HUES64 (cell line): ENCODE results near the gene TPRA1.
A peak's percentile ranks its signal among the peaks of the same experiment; 100 is the strongest.
"Not testable (repeated sequence)": the region's sequence is repeated elsewhere in the genome, so short reads cannot be mapped to it uniquely, and the experiment has no call there.

Source experiments
- H3K27ac ChIP-seq: 2 replicates; pipeline ENCODE4 v1.7.0; 2013; ENCODE audit warnings: low read depth, low read length, inconsistent platforms
- H3K27me3 ChIP-seq: 2 replicates; pipeline ENCODE4 v1.6.1; 2013; ENCODE audit warnings: mild to moderate bottlenecking, low read length; ENCODE audit not compliant: insufficient read depth
- H3K36me3 ChIP-seq: 2 replicates; pipeline ENCODE4 v1.6.1; 2013; ENCODE audit warnings: mild to moderate bottlenecking, low read length; ENCODE audit not compliant: insufficient read depth
- H3K4me1 ChIP-seq: 2 replicates; pipeline ENCODE4 v1.6.1; 2013; ENCODE audit warnings: mild to moderate bottlenecking, low read length, moderate library complexity; ENCODE audit not compliant: insufficient read depth
- H3K4me3 ChIP-seq: 2 replicates; pipeline ENCODE4 v1.5.1; 2013; ENCODE audit warnings: mild to moderate bottlenecking, low read length, moderate library complexity
- H3K9ac ChIP-seq: 2 replicates; pipeline ENCODE4 v1.6.1; 2013; ENCODE audit warnings: mild to moderate bottlenecking, low read depth, low read length
- H3K9me3 ChIP-seq: 2 replicates; pipeline ENCODE4 v1.6.1; 2013; ENCODE audit warnings: low read depth, low read length; ENCODE audit not compliant: insufficient read depth
- whole genome bisulfite sequencing: fragments of 150-250, 120-280 bp; methylation state at CpG from one replicate; pipeline ENCODE4 v1.1.7; 2013; ENCODE audit warnings: missing lambda C conversion rate; 5-methylcytosine and 5-hydroxymethylcytosine counted together

The TPRA1 gene

DNA sequence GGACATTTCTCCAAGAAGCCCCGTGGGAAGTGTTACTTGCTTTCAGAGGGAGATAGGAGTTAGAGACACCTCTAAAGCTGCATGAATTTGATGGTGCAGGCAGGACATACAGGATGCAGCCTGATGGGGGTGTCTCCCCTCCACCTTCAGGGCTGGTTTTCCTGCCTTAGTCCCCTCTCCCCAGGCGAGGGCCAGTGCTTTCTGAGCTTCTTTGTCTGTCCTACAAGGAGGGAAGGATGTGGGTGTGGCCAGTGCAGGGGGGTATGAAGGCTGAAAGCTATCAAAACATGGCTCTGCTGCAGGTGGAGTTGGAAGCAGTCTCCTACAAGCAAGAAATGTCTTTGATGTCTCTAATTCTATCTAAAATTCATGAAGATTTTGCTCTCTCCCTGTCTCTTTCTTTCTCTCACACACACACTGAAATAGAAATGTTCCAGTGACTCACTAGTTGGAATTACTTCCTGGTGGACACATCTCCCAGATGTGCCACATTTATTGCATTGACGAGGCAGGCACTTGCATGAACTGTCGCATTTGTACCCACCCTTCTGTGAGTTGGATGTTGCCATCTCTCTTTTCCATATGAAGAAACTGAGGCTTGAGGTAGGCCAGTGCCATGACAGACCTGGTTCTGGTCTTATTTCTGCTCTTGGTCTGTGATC is 24.5 kb upstream of the TPRA1 start:
- Histone ChIP-seq H3K36me3 (peaks cover 97% of the 10 kb centered on the region), H3K4me3 (no peak overlapping the region), H3K4me1 (no peaks in the 10 kb centered on the region), H3K27ac (no peak overlapping the region), H3K9me3 (no peaks in the 10 kb centered on the region), H3K27me3 (no peaks in the 10 kb centered on the region), H3K9ac (no peak overlapping the region)
- WGBS, result 92% methylated on average over 4 of the region's 4 CpGs

DNA sequence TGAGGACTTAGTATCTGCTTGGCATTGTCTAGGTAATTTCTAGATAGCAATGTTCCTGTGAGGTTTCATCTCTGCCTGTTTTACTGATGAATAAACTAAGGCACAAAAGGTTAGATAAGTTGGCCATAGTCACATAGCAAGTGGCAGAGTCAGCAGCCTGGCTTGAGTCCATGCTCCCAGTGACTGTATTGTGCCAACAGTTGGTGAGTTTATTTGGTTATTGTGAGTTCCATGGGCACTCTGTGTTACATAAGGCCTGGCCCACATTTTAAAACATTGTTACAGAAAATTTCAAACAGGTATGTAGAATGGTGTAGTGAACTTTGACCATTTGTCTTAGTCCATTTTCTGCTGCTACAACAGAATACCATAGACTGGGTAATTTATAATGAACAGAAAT is 22.9 kb upstream of the TPRA1 start:
- Histone ChIP-seq H3K27me3 (no peaks in the 10 kb centered on the region), H3K9ac (0 out of 2 replicates have a peak overlapping the region, but pooled peaks have one; percentile 10), H3K4me3 (no peak overlapping the region), H3K4me1 (no peaks in the 10 kb centered on the region), H3K27ac (no peak overlapping the region), H3K36me3 (peaks cover 96% of the 10 kb centered on the region), H3K9me3 (no peaks in the 10 kb centered on the region)

DNA sequence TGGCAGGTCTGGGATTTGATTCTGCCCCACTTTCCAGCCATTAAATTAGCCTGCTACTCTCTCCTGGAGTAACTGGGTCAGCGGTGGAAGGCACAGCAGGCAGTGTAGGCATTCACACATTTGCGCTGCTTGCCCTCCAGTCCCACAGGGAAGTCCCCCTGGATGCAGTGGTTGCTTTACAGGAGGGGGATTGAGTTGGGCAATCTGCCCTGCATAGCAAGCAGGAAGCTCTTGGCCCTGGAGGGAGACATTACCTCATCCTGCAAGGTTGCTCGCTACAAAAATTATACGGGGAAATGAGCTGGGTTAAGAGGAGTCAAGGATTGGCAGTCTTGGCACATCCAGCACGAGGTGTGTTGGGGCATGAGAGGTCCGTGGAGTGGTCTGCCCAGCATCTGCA is 22.4 kb upstream of the TPRA1 start:
- no peaks in the 10 kb centered on the region for H3K9me3 ChIP-seq
- H3K27ac ChIP-seq, result no peak overlapping the region
- WGBS, result 93% methylated on average over 6 of the region's 6 CpGs
- H3K36me3 ChIP-seq, result peaks cover 96% of the 10 kb centered on the region
- H3K4me1 ChIP-seq, result no peaks in the 10 kb centered on the region
- H3K27me3 ChIP-seq, result no peaks in the 10 kb centered on the region
- peak overlapping the region; percentile 35; the same call in 1 of the 2 replicates for H3K9ac ChIP-seq
- no peak overlapping the region for H3K4me3 ChIP-seq

DNA sequence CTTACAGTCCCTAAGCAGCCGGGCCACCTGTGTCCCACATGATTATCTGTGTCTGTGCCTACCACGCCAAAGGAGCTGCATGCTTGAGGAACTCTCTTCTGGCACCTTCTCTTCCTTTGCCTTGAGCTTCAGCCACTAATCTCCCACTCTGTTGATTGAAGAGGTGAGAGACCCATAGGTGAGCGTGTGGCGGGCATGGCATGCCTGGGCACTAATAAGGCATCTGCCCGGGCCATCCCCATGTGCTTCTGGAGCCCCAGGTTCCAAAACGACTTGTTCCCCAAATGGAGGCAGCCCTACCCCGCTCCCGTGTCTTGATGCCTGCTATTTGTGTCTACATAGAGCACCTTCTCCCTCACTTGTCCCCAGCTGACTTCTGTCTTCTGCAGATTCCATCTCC is 20.7 kb upstream of the TPRA1 start:
- no peaks in the 10 kb centered on the region for H3K27me3 ChIP-seq
- H3K9ac ChIP-seq, result no peak overlapping the region
- no peaks in the 10 kb centered on the region for H3K9me3 ChIP-seq
- WGBS, result 95% methylated on average over 8 of the region's 8 CpGs
- no peak overlapping the region for H3K4me3 ChIP-seq
- H3K27ac ChIP-seq, result no peak overlapping the region
- H3K4me1 ChIP-seq, result no peaks in the 10 kb centered on the region
- H3K36me3 ChIP-seq, result peaks cover 96% of the 10 kb centered on the region

DNA sequence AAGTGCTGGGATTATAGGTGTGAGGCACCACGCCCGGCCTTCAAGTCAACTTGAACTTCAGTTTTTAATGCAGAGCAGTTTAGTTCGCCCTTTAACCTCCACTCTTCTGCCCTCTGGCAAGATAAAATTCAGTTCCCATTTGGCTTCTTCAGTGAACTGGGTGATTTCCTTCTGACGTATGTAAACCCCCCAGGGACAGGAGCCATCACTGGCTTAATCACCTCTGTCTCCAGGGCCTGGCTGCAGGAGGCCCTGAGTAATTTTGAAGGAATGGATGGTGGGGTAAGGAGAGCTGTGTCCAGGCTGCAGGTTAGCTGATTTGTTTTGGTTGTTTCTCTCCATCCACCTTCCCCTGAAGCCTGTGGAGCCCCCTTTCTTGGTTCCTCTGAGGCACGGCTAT is 19.6 kb upstream of the TPRA1 start:
- no peak overlapping the region for H3K9ac ChIP-seq
- H3K27ac ChIP-seq, result no peak overlapping the region
- peaks cover 95% of the 10 kb centered on the region for H3K36me3 ChIP-seq
- no peaks in the 10 kb centered on the region for H3K9me3 ChIP-seq
- no peak overlapping the region for H3K4me3 ChIP-seq
- 94% methylated on average over 5 of the region's 5 CpGs for WGBS
- H3K27me3 ChIP-seq, result no peaks in the 10 kb centered on the region
- H3K4me1 ChIP-seq, result no peaks in the 10 kb centered on the region

DNA sequence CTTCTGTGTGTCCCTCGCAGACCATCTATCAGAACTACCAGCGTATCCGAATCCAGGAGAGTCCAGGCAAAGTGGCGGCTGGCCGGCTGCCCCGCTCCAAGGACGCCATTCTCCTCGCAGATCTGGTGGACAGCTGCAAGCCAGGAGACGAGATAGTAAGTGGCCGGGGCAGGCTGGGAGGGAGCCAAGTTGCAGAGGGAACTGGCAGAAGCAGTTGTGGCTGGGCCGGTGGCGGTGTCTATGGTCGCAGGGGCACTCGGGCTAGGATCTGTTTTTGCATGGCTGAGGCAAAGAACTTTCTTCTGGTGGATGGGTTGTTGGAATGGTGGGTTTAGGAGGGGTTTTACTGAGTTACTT is 17.8 kb upstream of the TPRA1 start:
- Histone ChIP-seq H3K27ac (no peak overlapping the region), H3K27me3 (no peaks in the 10 kb centered on the region), H3K36me3 (peaks cover 95% of the 10 kb centered on the region), H3K4me3 (no peak overlapping the region), H3K9ac (no peak overlapping the region), H3K9me3 (no peaks in the 10 kb centered on the region), H3K4me1 (no peaks in the 10 kb centered on the region)
- WGBS, result 96% methylated on average over 14 of the region's 14 CpGs

DNA sequence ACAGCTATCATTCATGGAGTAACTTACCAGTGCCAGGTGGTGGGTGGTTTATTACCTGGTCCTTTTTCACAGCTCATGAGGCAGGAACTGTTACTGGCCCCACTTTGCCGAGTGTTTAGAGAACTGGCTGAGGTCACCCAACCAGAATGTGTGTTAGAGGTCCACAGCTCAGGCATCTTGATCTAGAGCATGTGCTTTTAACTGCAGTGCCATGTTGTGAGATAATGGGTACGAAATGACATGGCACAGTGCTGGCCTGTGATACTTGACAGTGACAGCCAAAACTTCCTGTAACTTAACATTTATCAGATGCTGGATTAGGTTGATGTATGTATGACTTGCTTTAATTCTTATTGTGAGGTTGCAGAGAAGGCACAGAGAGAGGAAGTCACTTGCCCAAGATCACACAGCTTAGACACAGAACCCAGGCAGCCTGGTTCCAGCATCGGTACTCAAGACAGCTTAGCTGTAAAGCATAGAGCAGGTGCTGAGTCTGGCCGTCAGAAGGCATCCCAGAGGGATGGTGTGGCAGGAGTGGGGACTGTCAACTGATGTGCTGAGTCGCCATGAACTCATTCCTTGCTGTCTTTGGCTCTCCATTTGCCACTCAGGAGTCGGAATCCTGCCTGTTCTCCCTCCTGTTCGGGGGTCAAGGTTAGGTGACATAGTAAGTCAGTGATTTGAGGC is 17.3 kb upstream of the TPRA1 start:
- no peak overlapping the region for H3K9ac ChIP-seq
- no peak overlapping the region for H3K27ac ChIP-seq
- H3K9me3 ChIP-seq, result no peaks in the 10 kb centered on the region
- H3K36me3 ChIP-seq, result peaks cover 92% of the 10 kb centered on the region
- H3K4me1 ChIP-seq, result no peaks in the 10 kb centered on the region
- WGBS, result 93% methylated on average over 7 of the region's 7 CpGs
- no peak overlapping the region for H3K4me3 ChIP-seq
- H3K27me3 ChIP-seq, result no peaks in the 10 kb centered on the region

DNA sequence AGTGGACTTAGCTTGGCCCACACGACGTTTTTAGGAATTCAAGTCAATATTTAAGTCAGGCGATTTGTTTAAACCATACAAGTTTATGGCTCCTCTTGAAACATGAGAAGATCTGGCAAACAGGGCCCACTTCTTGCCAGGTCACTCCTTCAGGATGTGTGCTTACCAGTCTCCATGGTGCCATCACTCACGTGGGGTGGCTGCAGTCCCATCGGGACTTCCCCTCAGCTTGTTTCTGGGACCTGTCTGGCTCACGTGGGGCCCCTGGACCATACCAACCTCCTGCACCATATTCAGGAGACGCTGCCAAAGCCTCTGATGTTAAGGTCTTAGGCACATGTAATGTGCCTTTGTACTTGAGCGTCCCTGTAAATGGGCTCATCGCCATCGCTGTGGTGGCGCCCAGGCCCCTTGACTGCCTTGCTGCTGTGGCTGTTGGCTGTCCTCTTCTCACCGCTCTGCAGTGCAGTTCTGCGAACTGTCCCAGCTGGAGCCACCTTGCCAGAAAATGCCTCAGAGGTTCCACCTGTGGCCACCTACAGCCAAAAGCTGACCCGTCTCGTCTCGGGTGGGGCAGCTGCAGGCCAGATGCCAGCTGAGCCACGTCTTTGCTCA is 16.6 kb upstream of the TPRA1 start:
- 95% methylated on average over 17 of the region's 17 CpGs for WGBS
- H3K27me3 ChIP-seq, result no peaks in the 10 kb centered on the region
- no peak overlapping the region for H3K9ac ChIP-seq
- H3K27ac ChIP-seq, result no peak overlapping the region
- no peaks in the 10 kb centered on the region for H3K9me3 ChIP-seq
- no peak overlapping the region for H3K4me3 ChIP-seq
- peaks cover 92% of the 10 kb centered on the region for H3K36me3 ChIP-seq
- no peaks in the 10 kb centered on the region for H3K4me1 ChIP-seq

DNA sequence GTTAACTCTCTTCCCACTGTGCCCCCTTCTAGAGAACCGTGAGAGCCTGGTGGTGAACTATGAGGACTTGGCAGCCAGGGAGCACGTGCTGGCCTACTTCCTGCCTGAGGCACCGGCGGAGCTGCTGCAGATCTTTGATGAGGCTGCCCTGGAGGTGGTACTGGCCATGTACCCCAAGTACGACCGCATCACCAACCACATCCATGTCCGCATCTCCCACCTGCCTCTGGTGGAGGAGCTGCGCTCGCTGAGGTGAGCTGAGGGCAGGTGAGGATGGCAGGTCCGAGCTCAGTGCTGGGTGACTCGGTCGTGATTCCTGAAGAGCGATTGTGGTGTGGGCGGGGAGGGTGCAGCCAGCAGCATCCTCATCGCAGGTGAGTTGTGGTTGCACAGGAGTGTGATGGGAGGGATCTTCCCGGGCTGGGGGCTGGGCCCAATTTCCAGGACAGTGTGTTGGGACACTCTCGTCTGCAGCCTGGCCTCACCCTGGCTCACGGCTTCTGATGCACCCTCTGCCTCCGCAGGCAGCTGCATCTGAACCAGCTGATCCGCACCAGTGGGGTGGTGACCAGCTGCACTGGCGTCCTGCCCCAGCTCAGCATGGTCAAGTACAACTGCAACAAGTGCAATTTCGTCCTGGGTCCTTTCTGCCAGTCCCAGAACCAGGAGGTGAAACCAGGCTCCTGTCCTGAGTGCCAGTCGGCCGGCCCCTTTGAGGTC is 15.7 kb upstream of the TPRA1 start:
- no peaks in the 10 kb centered on the region for H3K27me3 ChIP-seq
- no peaks in the 10 kb centered on the region for H3K9me3 ChIP-seq
- H3K36me3 ChIP-seq, result peaks cover 95% of the 10 kb centered on the region
- H3K4me3 ChIP-seq, result no peak overlapping the region
- no peak overlapping the region for H3K9ac ChIP-seq
- H3K27ac ChIP-seq, result no peak overlapping the region
- WGBS, result 95% methylated on average over 24 of the region's 24 CpGs
- peaks cover 2% of the 10 kb centered on the region; the same call in 1 of the 2 replicates for H3K4me1 ChIP-seq

DNA sequence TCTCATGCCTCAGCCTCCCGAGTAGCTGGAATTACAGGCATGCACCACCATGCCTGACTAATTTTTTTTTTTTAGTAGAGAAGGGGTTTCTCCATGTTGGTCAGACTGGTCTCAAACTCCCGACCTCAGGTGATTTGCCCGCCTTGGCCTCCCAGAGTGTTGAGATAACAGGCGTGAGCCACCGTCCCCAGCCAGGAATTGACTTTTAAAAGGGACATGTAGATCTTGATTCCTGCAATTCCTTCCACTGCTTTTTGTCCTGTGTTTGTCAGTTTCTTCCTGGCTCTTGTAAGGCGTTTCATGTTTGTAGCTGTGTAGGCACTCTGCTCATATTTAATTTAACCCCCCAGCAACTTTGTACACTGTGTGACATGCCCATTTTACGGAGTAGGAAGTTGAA is 15.0 kb upstream of the TPRA1 start:
- not testable (repeated sequence) for H3K9ac ChIP-seq, H3K4me3 ChIP-seq, H3K27me3 ChIP-seq, H3K27ac ChIP-seq, H3K9me3 ChIP-seq, H3K4me1 ChIP-seq
- H3K36me3 ChIP-seq, result peaks cover 95% of the 10 kb centered on the region
- WGBS, result 95% methylated on average over 7 of the region's 7 CpGs

DNA sequence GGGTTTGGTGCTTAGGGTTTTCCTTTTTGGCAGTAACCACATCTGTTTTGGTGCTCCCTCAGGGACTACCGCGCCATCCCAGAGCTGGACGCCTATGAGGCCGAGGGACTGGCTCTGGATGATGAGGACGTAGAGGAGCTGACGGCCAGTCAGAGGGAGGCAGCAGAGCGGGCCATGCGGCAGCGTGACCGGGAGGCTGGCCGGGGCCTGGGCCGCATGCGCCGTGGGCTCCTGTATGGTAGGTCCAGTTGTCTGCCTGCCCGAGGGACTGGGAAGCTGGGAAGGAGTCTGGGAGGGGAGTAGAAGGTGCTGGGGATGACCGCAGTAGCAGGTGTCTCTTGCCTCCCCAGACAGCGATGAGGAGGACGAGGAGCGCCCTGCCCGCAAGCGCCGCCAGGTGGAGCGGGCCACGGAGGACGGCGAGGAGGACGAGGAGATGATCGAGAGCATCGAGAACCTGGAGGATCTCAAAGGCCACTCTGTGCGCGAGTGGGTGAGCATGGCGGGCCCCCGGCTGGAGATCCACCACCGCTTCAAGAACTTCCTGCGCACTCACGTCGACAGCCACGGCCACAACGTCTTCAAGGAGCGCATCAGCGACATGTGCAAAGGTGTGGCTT is 14.1 kb upstream of the TPRA1 start:
- 94% methylated on average over 41 of the region's 41 CpGs for WGBS
- H3K9ac ChIP-seq, result no peak overlapping the region
- H3K27ac ChIP-seq, result no peak overlapping the region

More for the DNA sequence above, 14.1 kb upstream of the TPRA1 start:
- peaks cover 9% of the 10 kb centered on the region; the same call in 1 of the 2 replicates for H3K4me1 ChIP-seq
- peaks cover 96% of the 10 kb centered on the region for H3K36me3 ChIP-seq
- H3K27me3 ChIP-seq, result no peaks in the 10 kb centered on the region
- no peak overlapping the region for H3K4me3 ChIP-seq
- H3K9me3 ChIP-seq, result no peaks in the 10 kb centered on the region
